Sigmoid colon (tissue), 4 donors: Measurements from ENCODE around the gene ARSB.

ENCODE experiments used
- CTCF ChIP-seq, 4 experiments: fragments of 450-650 bp in 3 of 4; fragments of 200-600 bp in 1 of 4; IDR thresholded peaks; one replicate each; pipeline ENCODE4 v1.5.1; 2016 to 2019; ENCODE audit warnings: antibody characterized with exemption in 4 of 4, mild to moderate bottlenecking in 3 of 4, moderate library complexity in 2 of 4
- EP300 ChIP-seq, 4 donors: sonication (generic); formaldehyde crosslinking; IDR thresholded peaks; one replicate each; pipeline ENCODE4 v1.6.1; 2017; ENCODE audit warnings: antibody characterized with exemption in 4 of 4
- POLR2A ChIP-seq, 2 donors: fragments of 450-650 bp; IDR thresholded peaks; one replicate each; pipeline ENCODE4 v1.6.1; 2016; ENCODE audit warnings: antibody characterized with exemption in 2 of 2, mild to moderate bottlenecking in 2 of 2, moderate library complexity in 2 of 2
- POLR2AphosphoS5 ChIP-seq, 4 donors: sonication (generic); formaldehyde crosslinking; IDR thresholded peaks; one replicate each; pipeline ENCODE4 v1.6.1; 2017; ENCODE audit warnings: antibody characterized with exemption in 4 of 4

GRCh38 chr5:78754655-78755054, 230.5 kb downstream of the ARSB start:
- no peak for TF ChIP-seq POLR2A (IDR thresholded peaks at IDR 0.05)
- TF ChIP-seq POLR2AphosphoS5 (IDR thresholded peaks at IDR 0.05): no peak
- TF ChIP-seq EP300 (IDR thresholded peaks at IDR 0.05): no peak
- TF ChIP-seq CTCF (IDR thresholded peaks at IDR 0.05): no peak
